HG02642 (cell line): ENCODE measurements around the gene GEMIN8.

Experiments used
- ATAC-seq: cut with Tn5 transposase; IDR thresholded peaks from one replicate; pipeline ENCODE4 v1.9.1; 2021; ENCODE audit warnings: mild to moderate bottlenecking; ENCODE audit not compliant: unreplicated experiment, poor library complexity

Gene GEMIN8

GRCh38 chrX:14029425-14030173, at the start of gene GEMIN8:
Gene GEMIN8, minus strand, starts transcription at chrX:14029892. Its CDS starts 8,414 bp downstream, at chrX:14021478.
- peak; percentile 92 for ATAC-seq

GRCh38 chrX:14076639-14077038, 46.9 kb upstream of the GEMIN8 start:
- no peak for ATAC-seq

- ATAC-seq = no peak
Measured at GRCh38 chrX:14073556-14073955, 43.9 kb upstream of the GEMIN8 start.

GRCh38 chrX:14073071-14073470, 43.4 kb upstream of the GEMIN8 start:
- no peak for ATAC-seq

GRCh38 chrX:14065800-14066199, 36.1 kb upstream of the GEMIN8 start:
- ATAC-seq = no peak

- ATAC-seq = no peak
Measured at GRCh38 chrX:14064626-14065432, 35.1 kb upstream of the GEMIN8 start.

GRCh38 chrX:14062524-14062923, 32.8 kb upstream of the GEMIN8 start:
- no peak for ATAC-seq

GRCh38 chrX:14056206-14056605, 26.5 kb upstream of the GEMIN8 start:
- no peak for ATAC-seq

- no peak for ATAC-seq
Measured at GRCh38 chrX:14051416-14051815, 21.7 kb upstream of the GEMIN8 start.

GRCh38 chrX:14050709-14051108, 21.0 kb upstream of the GEMIN8 start:
- no peak for ATAC-seq

GRCh38 chrX:14043209-14043608, 13.5 kb upstream of the GEMIN8 start:
- ATAC-seq = no peak

GRCh38 chrX:14039344-14039743, 9.7 kb upstream of the GEMIN8 start:
- peak; percentile 80 for ATAC-seq

- no peak for ATAC-seq
Measured at GRCh38 chrX:14038375-14039085, 8.8 kb upstream of the GEMIN8 start.

- ATAC-seq = no peak
Measured at GRCh38 chrX:14032406-14032805, 2.7 kb upstream of the GEMIN8 start.

GRCh38 chrX:14030174-14030530, 460 bp upstream of the GEMIN8 start:
- ATAC-seq = peak; percentile 14

GRCh38 chrX:14029039-14029424, 660 bp downstream of the GEMIN8 start:
- ATAC-seq = no peak

- ATAC-seq = no peak
Measured at GRCh38 chrX:14028473-14028872, 1.2 kb downstream of the GEMIN8 start.

GRCh38 chrX:14027511-14028019, 2.1 kb downstream of the GEMIN8 start:
- ATAC-seq = no peak

GRCh38 chrX:14027036-14027435, 2.7 kb downstream of the GEMIN8 start:
- ATAC-seq = no peak

- ATAC-seq = no peak
Measured at GRCh38 chrX:14026121-14026520, 3.6 kb downstream of the GEMIN8 start.

GRCh38 chrX:14022019-14022418, 7.7 kb downstream of the GEMIN8 start:
- no peak for ATAC-seq
